EL (cell line): ENCODE results near the gene DCAF5.
A peak's percentile ranks its signal among the peaks of the same experiment; 100 is the strongest.
"Not testable (repeated sequence)": the region's sequence is repeated elsewhere in the genome, so short reads cannot be mapped to it uniquely, and the experiment has no call there.

Experiments
- DNase-seq: peaks from one replicate; pipeline ENCODE4 v3.0.0-alpha.2; 2016

Gene DCAF5

GRCh38 chr14:69066396-69067171 lies 86.3 kb downstream of the DCAF5 start:
- no peak for DNase-seq

GRCh38 chr14:69065934-69066333 lies 87.0 kb downstream of the DCAF5 start:
- not testable (repeated sequence) for DNase-seq

DNA sequence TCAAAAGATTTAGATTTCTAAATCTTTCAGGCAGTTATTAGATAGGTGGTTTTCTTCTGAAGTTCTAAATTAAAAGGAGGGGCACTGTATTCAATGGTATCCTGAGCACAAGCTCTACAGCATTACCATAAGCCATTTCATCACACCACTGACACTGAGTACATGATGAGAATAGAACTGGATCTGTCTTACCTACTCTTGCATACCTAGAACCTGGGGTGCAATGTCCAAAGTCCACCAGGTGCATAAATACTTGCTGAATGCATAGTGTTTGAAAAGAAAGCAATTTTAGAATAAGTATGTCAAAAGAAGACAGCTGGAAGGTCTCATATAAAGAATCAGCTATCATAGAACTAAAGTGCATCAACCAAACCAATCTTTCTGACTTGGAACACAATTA lies 88.3 kb downstream of the DCAF5 start:
- no peak for DNase-seq

GRCh38 chr14:69059658-69060623 lies 93.0 kb downstream of the DCAF5 start:
- DNase-seq: peak; percentile 99

DNA sequence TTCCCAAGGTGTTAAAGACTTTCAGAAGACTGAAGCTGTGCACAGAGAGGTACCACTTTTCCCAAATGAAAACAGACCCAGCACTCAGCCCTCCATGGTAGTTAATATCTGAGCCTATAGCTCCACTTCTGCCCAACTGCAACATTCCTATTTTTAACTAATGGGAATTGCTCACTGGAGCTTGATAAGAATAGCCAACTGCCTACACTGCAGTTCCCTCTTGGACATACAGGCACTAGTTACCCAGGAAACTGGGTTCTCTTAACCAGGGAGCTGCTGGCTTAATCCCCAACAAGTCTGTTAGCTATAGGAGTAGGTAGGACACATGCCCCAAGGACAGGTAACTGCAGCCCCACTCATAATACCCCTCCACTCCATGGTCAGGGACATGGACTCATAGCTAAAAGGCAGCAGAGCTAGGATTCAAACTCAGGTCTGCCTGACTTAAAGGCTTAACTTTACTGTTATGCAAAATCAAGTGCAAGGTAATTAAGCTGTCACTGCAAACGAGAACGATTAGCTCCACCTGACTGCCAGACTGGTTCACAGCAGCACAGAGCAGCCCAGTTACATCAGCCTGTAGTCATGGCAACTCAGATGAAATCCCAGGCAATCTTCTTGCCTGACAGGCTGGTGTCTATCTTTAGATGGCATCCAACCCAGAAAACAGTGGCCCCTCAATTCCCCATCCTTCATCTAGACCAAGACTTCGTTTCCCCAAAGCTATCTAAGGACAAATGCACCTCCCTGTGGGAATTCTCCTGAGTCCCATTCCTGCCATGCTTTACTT lies 96.7 kb downstream of the DCAF5 start:
- no peak for DNase-seq

DNA sequence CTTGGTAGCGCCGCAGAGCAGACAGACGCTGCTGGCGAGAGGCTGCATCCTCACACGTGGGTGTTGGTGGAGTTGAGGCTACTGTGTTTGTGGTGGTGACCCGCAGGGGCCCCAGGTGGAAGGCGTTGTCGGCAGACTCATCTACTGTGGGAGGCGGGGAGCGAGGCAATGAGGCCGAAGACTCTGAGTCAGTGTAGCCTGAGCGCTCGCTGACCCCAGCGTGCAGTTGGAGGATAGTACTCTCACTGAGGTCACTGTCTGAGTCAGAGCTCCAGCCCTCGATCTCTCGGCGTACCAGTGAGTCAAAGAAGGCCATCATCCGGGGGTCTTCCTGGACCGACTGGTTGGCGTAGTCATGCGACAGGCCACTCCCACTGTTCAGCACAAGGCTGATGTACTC lies 97.8 kb downstream of the DCAF5 start:
- peak; percentile 97 for DNase-seq

- no peak for DNase-seq
These were observed 98.9 kb downstream of the DCAF5 start for GRCh38 chr14:69054030-69054429.

DNA sequence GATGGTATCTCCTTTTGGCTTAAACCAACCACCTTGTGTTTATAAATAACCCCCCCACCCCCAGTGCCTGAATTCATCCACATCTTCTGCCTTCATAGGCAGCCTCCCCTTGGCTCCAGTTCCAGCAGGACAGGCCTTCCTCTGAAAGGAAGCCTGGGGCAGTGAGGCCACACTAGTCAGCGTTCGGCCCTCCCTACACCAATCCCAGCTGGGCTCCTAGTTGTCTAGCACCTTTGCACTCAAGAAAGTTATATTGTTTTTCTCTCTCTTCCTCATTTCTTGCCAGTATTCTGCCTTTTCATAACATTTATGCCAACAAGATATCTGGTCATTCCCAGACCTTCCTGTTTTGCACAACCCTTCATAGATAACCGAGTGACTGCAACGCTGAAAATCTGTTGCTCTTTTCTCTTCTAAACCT lies 100.7 kb downstream of the DCAF5 start:
- DNase-seq: no peak

DNA sequence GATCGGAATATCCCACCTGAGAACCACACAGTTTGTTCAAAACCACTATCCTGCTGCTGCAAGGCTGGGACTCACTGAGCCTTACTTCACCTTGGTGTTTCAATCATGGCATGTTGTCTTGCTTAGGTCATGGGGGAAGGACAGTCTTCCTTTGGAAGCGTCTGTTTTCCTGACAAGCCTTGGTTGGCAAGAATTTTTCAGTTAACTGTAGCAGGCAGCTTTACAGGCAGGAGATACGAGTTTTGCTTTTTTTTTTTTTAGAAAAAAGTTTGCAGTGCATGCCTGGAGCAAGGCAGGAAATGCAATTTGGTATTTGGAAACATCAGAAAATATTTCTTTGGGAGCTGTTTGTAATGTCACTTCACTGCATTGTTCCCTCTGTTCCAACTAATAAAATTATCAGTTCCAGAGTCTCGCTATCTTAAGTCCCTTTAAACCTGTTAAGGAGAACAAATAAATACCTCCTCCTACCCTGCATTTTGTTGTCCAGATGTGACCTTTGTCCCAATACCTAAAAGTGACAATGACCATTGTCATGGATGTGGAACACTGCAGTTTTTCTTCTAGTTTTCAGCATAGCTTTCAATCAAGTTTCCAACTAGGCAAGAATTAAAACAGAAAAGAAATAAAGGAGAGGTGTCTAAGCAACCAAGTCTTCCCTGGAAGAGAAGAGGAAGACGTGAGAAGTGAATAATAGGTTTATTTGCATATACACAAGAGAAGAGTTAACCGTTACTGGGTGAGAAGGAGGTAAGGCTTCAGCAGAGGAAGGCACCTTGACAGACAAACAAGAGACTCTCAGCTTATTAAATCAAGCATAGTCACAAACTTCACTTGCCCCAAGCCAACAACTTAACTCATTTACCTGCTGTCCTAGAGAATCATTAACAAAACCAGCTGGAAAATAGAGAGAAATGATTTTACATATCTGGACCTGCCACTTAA lies 102.4 kb downstream of the DCAF5 start:
- DNase-seq: no peak

DNA sequence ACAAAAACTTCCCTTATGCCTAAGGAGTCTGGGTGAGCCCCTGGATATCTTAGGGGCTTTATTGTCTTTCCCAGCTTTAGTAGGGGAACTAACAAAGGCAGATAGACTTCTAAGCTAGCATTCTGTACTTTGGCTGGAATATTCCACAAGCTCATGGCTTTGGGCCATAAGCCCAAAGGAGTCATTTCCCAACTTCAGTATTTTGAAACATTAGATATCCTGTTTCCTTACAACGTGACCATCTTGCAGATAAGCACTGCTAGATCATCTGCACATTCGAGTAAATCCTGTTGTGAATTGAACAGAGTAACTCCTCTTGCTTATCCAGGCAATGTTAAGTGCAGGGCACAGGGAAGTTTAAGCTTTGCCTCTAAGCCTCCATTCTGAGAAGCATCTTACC lies 103.2 kb downstream of the DCAF5 start:
- DNase-seq: peak; percentile 47

DNA sequence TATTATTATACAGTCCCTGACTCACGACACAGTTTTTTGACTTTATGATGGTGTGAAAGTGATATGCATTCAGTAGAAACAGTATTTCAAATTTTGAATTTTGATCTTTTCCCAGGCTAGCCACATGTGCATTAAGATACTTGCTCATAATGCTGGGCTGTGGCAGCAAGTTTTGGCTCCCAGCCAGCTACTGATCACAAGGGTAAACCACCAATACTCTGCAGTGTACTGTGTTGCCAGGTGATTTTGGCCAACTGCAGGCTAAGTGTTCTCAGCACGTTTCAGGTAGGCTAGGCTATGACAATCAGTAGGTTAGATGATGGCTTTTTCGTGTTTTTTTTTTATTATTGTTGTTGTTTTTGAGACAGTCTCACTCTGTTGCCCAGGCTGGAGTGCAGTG lies 104.5 kb downstream of the DCAF5 start:
- DNase-seq: no peak

DNA sequence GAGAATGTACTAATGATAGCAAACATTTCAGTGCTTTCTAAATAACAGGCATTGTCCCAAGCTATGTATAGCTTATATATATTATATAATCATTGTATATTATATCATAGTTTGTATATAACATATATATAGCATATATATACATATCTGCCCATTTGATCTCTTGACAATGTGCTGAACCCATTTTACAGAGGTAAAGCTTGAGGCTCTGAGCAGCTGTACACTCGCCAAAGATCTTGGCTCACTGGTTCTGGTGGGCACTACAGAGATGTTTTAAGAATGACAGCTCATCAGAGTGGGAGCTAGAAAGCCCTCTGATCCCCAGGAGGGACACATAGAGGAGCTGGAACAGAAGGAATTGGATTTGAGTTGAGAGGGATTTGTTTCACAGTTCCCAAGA lies 105.7 kb downstream of the DCAF5 start:
- no peak for DNase-seq

DNA sequence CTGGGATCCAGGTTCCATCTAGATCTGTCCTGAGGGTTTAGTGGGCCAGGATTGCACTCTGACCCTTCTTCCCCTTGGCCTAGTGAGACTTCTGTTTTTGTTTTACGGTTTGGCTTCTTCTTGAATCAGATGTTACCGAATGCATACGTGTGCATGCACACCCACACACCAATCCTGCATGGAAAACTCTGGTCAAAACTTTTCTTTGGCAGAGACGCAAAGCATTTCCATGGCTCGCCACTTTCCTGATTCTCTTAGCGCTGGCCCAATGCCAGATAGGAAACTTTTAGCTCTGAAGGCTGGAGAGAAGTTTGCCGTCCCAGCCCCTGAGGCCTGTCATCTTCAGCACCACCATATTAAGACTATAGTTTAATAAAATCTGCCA lies 106.5 kb downstream of the DCAF5 start:
- DNase-seq: no peak

GRCh38 chr14:69045857-69046475 lies 107.0 kb downstream of the DCAF5 start:
- DNase-seq: no peak

DNA sequence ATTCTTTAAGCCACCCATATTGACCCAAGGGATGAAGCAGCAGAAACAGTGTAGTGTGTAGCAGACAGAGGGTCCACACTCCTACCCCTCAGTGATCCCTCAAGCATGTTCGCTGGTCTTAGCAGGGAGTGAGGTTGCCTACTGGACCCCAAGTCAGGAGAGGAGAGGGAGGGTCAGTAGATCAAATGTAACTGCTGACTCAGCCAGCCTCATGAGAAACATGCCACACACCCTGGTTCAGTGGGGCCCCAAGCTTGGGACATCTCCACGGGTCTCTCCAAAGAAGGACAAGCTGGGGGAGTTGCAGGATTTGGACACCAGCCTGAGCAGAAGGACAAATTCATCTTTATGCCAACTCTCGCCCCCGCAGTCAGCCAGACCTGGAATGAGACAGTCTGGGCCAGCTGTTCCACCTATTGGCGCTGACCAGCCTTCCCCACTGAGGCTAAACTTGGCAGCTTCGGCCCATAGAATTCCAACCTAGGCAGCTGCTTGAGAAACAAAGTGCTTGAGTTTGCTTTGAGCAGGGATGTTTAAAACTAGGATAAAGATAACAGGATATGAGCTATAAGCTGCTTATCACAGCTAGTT lies 107.9 kb downstream of the DCAF5 start:
- DNase-seq: no peak

- no peak for DNase-seq
These were observed 108.6 kb downstream of the DCAF5 start for GRCh38 chr14:69044296-69044695.

DNA sequence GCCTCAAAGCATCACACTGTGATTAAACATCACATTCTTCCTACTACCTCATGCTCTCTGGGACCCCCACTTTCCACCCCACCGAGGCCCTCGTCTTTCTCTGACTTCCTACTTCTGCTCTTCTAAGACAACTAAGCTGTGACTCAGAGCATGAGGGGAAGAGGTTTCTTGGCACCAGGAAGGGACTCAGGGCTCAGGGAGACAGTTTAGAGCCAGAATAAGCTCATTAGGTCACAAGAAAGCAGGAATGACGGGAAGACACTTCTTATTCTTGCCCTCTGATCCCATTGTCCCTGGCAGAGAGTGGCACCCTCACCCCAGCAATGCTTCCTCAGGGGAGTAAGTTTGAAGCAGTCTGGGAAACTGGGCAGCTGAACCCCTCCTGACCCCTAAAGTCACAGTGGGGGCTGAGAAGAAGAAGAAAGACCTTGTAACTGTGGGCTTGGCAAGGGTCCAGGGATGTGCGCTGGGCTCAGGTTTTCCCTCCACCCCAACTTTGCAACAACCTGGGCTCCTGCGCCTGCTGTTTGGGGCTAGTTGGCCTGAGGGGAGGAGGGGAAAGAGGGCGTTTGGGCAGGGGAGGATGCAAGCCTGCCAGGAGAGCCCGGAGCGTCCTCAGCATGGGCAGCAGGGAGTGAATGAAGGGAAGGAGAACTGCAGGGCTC lies 109.2 kb downstream of the DCAF5 start:
- DNase-seq: peak; percentile 80

GRCh38 chr14:69042787-69043444 lies 110.0 kb downstream of the DCAF5 start:
- DNase-seq: no peak

- no peak for DNase-seq
These were observed 110.6 kb downstream of the DCAF5 start for GRCh38 chr14:69042299-69042698.

DNA sequence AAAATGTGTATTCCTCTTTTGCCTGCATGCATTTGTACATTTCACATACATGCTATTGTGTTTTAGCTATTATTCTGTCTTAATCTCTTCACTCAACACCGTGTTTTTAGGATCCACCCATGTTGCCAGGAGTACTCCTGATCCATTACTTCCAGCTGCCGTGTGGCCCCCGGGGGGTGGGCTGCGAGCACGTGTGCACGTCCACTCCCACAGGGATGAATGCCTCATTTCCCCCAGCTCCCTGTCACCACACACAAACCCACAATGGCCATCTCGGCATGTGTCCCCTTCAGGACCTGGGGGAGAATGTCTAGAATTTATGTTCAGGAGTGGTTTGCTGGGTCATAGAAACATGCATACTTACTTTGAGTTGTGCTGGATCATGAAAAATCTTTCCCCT lies 111.1 kb downstream of the DCAF5 start:
- DNase-seq: no peak
